GM12864 (cell line): ENCODE data around the gene REV3L.
"Not testable (repeated sequence)": the region's sequence is repeated elsewhere in the genome, so short reads cannot be mapped to it uniquely, and the experiment has no call there.

Source experiments
- DNase-seq: peaks from one replicate; pipeline ENCODE4 v3.0.0-alpha.2; 2011; ENCODE audit warnings: low read depth
- H3K4me3 ChIP-seq: 2 replicates; pipeline ENCODE4 v1.5.1; 2011; ENCODE audit warnings: mild to moderate bottlenecking, low read depth, low read length, control low read depth
- TF ChIP-seq, protein P1 (sequence below): IDR thresholded peaks from 2 replicates; pipeline ENCODE4 v1.5.1; 2011; ENCODE audit warnings: low read depth, mild to moderate bottlenecking, moderate library complexity, low read length, control low read depth, inconsistent platforms; ENCODE audit errors: missing control alignments

REV3L gene

DNA sequence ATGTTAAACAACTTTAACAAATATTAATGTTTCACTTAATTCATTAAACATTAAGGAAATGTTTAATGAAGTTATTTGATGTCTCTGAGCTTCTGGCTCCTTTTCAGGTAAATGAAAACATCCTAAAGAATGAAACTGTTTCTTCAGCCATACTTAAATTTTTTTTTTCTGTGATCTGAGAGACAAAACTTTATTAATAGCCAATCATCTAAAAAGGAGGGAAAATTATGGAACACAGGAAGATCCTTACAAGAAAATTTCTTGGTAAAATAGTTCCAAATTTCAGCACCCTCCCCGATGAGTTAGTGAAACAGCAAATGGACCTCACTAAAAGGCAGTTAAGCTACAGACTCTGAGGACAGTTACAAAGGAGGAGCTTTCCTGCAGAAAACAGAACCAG is 185.2 kb downstream of the REV3L start:
- DNase-seq, result no peak
- no peak overlapping the region for H3K4me3 ChIP-seq
- TF ChIP-seq, protein P1, sequence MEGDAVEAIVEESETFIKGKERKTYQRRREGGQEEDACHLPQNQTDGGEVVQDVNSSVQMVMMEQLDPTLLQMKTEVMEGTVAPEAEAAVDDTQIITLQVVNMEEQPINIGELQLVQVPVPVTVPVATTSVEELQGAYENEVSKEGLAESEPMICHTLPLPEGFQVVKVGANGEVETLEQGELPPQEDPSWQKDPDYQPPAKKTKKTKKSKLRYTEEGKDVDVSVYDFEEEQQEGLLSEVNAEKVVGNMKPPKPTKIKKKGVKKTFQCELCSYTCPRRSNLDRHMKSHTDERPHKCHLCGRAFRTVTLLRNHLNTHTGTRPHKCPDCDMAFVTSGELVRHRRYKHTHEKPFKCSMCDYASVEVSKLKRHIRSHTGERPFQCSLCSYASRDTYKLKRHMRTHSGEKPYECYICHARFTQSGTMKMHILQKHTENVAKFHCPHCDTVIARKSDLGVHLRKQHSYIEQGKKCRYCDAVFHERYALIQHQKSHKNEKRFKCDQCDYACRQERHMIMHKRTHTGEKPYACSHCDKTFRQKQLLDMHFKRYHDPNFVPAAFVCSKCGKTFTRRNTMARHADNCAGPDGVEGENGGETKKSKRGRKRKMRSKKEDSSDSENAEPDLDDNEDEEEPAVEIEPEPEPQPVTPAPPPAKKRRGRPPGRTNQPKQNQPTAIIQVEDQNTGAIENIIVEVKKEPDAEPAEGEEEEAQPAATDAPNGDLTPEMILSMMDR, result no peak

DNA sequence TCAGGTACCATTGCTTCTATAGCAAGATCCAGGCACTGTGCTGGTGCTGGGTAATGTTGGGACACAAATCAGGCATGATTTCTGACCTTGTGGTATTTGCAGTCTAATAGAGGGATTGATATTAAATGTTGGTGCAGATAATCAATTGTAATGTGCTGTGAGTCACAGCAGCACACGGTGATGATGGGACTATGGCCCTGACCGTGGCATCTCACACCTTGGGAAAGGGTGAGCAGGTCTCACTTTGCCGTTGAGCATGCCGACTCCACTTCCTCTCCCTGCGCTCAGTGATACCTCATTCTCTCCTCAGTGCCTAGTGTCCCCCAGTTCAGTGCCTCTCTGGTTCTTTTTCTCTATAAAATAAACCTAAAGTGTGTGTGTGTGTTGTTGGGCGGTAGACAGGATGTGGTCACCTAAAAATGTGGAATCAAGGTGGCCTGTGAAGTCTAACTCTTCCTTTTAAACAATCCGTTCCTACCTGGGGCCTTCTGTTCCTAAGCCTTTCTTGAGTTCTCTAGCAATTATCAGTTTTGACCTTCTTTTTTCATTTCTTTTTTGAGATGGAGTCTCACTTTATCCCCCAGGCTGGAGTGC is 188.5 kb downstream of the REV3L start:
- H3K4me3 ChIP-seq, result no peak overlapping the region
- TF ChIP-seq, protein P1, result no peak
- no peak for DNase-seq

DNA sequence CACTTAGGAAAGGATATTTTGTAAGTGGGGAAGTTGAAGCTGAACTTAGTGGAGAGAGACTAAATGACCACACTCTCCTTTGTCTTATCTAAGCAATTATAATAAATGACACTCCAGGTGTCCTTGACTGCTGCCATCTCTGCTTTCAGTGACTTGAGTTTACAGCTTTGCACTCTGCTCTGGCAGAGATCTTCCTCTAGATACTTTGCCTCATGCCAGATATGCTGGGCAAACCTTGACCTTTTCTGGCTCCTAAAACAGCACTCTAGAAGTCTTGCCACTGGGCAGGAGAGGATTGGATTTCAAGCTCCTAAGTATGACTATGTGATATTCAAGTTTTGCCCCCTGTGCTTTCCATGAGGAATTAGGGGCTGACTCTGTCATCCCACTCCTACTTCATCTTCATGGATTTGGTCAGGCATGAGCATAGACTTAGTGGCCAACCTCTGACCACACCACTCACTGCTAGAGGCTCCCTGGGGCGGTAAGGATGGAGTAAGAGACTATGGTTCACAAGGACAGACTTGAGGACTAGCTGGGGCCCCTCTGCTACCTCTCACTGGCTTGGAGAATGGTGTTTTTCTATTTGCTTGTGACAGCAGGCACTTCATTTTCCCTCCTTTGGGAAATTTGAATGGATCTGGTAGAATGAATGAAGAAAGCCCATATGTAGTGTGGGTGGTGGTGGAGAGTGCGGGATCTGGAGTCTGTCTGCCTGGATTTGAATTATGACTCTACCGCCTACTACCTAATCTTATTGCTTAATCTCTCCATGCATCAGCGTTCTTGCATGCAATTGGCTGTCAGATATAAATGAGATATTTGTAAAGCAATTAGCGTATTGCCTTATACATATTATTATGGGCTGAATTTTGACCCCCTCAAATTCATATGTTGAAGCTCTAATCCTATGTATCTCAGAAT is 191.4 kb downstream of the REV3L start:
- no peak for DNase-seq
- no peak overlapping the region for H3K4me3 ChIP-seq
- TF ChIP-seq, protein P1, result no peak

DNA sequence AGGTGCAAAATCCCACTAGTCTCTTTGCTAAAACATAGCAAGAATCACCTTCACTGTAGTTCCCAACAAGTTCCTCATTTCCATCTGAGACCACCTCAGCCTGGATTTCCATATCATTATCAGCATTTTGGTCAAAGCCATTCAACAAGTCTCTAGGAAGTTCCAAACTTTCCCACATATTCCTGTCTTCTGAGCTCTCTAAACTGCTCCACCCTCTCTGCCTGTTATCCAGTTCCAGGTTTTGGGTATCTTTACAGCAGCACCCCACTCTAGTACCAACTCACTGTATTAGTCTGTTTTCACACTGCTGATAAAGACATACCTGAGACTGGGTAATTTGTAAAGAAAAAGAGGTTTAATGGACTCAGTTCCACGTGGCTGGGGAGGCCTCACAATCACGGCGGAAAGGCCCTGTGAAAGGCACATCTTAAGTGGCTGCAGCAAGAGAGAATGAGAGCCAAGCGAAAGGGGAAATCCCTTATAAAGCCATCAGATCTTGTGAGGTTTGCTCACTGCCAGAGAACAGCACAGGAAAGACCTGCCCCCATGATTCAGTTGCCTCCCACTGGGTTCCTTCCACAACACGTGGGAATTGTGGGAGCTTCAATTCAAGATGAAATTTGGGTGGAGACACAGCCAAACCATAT is 192.2 kb downstream of the REV3L start:
- not testable (repeated sequence) for H3K4me3 ChIP-seq, DNase-seq

DNA sequence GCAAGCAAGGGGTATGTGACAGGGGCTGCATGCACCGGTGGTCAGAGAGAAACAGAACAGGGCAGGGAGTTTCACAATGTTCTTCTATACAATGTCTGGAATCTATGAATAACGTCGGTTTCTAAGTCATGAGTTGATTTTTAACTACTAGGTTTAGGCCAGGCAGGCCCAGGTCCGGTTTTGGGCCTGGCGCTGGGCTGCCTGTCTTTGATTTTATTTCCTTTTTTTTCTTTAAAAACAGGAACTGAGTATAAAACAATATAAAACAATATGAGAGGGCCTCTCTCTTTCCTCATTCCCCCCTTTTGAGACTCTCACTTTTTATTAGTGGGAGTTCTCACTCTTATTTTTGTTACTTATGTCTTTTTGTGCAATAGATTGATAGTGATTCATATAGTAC is 198.7 kb downstream of the REV3L start:
- H3K4me3 ChIP-seq, DNase-seq: not testable (repeated sequence)

DNA sequence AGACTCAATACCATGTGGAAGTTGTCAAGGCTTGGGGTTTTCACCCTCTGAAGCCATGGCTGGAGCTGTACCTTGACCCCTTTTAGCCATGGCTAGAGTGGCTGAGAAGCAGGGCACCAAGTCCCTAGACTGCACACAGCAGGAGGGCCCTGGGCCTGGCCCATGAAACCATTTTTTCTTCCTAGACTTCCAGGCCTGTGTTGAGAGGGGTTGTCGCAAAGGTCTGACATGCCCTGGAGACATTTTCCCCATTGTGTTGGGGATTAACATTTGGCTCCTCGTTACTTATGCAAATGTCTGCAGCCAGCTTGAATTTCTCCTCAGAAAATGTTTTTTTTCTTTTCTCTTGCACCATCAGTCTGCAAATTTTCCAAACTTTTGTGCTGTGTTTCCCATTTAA is 199.3 kb downstream of the REV3L start:
- H3K4me3 ChIP-seq, result no peak overlapping the region
- TF ChIP-seq, protein P1, result no peak
- DNase-seq, result no peak

DNA sequence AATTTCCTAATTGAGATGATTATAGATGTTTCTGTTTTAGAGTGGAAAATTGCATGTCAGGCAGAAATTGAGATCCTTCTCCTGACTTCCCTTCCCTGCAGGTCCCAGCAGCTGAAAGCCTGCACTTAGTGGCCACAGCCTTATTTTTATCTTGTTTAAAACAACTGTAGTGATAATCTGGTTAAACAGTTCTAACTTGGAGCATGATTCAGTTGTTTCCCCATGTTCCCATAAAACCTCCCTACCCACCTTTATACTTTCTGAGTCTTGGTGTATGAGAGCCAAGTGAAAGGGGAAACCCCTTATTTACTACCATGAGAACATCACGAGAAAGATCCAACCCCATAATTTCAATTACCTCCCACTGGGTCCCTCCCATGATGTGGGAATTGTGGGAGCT is 200.5 kb downstream of the REV3L start:
- TF ChIP-seq, protein P1, result no peak

More for the DNA sequence above, 200.5 kb downstream of the REV3L start:
- H3K4me3 ChIP-seq, result no peak overlapping the region
- DNase-seq, result no peak
